Omental fat pad (tissue), 4 donors: Measurements from ENCODE around the gene ART4. TPM values are rescaled to one million over a fixed set of nuclear protein-coding genes. Genes with fewer than 3 reads are reported as not detected.

Experiments used
- ATAC-seq: fragments of 150-250 bp; one replicate; pipeline ENCODE4 v1.9.1; 2016; ENCODE audit warnings: mild to moderate bottlenecking, moderate library complexity; ENCODE audit not compliant: low FRiP score
- DNase-seq: peaks from one replicate; pipeline ENCODE4 v3.0.0-alpha.2; 2019; ENCODE audit warnings: low spot score
- total RNA-seq, 4 donors: library from RNA; depleted of rRNA; stranded (reverse); fragments of >200 nt; gene quantifications; one replicate each; pipeline ENCODE4 v1.1.0, GENCODE V29; 2016
- TF ChIP-seq, protein P1 (sequence below), 3 donors: fragments of 450-650 bp; IDR thresholded peaks; one replicate each; pipeline ENCODE4 v1.5.1; 2016 to 2017; ENCODE audit warnings: antibody characterized with exemption in 3 of 3, mild to moderate bottlenecking in 3 of 3, moderate library complexity in 2 of 3

ART4 gene
- total RNA-seq, 4 donors from 2014 or later = 1.9 to 6.2 (median 4.3) TPM

DNA sequence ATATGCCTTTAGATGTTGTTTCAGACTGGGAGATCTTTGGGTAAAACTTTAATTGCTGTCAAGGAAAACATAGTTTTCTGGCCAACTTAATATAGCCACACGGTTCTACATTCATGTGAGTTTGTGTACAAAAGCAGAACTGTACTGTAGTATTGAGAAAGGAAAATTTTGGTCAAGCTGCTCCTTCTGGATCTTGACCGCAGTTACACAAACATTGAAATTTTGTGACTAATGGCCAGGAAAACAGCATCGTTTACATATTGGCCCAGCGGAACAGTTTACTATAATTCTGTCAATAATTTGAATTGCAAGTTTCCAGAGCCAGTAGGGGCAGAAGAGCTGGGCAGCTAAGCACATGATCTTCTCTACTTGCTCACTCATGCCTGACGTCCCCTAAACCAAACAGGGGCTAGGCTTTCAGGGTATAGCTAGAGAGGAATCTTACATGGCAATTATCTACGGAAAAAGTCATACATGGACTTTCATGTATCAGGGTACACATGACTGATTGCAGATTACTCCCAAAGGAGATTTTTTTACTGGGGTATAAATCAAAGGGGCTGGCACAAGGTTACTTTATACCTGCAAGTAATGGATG lies 11.4 kb upstream of the ART4 start:
- DNase-seq = no peak
- TF ChIP-seq, protein P1, sequence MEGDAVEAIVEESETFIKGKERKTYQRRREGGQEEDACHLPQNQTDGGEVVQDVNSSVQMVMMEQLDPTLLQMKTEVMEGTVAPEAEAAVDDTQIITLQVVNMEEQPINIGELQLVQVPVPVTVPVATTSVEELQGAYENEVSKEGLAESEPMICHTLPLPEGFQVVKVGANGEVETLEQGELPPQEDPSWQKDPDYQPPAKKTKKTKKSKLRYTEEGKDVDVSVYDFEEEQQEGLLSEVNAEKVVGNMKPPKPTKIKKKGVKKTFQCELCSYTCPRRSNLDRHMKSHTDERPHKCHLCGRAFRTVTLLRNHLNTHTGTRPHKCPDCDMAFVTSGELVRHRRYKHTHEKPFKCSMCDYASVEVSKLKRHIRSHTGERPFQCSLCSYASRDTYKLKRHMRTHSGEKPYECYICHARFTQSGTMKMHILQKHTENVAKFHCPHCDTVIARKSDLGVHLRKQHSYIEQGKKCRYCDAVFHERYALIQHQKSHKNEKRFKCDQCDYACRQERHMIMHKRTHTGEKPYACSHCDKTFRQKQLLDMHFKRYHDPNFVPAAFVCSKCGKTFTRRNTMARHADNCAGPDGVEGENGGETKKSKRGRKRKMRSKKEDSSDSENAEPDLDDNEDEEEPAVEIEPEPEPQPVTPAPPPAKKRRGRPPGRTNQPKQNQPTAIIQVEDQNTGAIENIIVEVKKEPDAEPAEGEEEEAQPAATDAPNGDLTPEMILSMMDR (IDR thresholded peaks at IDR 0.05) = no peak
- no peak for ATAC-seq

DNA sequence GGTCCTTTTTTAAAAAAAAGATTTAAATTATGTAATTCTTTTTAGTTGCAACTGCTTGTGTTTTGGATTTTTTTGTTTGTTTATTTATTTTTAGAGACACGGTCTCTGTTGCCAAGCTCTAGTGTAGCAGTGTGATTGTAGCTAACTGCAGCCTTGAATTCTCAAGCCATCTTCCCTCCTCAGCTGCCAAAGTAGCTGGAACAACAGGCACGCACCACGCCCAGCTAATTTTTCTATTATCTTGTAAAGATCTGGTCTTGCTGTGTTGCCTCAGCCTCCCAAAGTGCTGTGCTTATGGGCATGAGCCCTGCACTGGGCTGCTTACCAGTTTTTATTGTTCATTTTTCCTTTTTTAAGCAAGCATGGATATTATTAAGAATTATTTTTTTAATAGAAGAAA lies 10.6 kb upstream of the ART4 start:
- no peak for ATAC-seq
- TF ChIP-seq, protein P1 (IDR thresholded peaks at IDR 0.05) = no peak
- no peak for DNase-seq

- ATAC-seq = no peak
- TF ChIP-seq, protein P1 (IDR thresholded peaks at IDR 0.05) = no peak
- no peak for DNase-seq
Measured at GRCh38 chr12:14852880-14853279, 9.6 kb upstream of the ART4 start.

GRCh38 chr12:14850929-14851663 lies 7.8 kb upstream of the ART4 start:
- no peak for DNase-seq
- ATAC-seq = no peak
- TF ChIP-seq, protein P1 (IDR thresholded peaks at IDR 0.05) = no peak

- ATAC-seq = no peak
- DNase-seq = no peak
- TF ChIP-seq, protein P1 (IDR thresholded peaks at IDR 0.05) = no peak
Measured at GRCh38 chr12:14849661-14850060, 6.3 kb upstream of the ART4 start.

- TF ChIP-seq, protein P1 (IDR thresholded peaks at IDR 0.05) = no peak
- ATAC-seq = no peak
- no peak for DNase-seq
Measured at GRCh38 chr12:14846876-14847580, 3.7 kb upstream of the ART4 start.
